IMR-90 (cell line): ENCODE data around the gene IL12RB2. TPM values are rescaled to one million over a fixed set of nuclear protein-coding genes. Genes with fewer than 3 reads are reported as not detected.

Experiments
- BHLHE40 ChIP-seq: fragments of 150-350 bp; IDR thresholded peaks from 2 replicates; pipeline ENCODE4 v1.6.1; 2016; ENCODE audit warnings: mild to moderate bottlenecking, low read depth, low read length
- CEBPB ChIP-seq: IDR thresholded peaks from 2 replicates; pipeline ENCODE4 v1.6.1; 2012; ENCODE audit warnings: low read depth, low read length, improper control_type of control experiment
- CHD1 ChIP-seq: IDR thresholded peaks from 2 replicates; pipeline ENCODE4 v1.6.1; 2012; ENCODE audit warnings: low read depth, low read length, improper control_type of control experiment
- MAFK ChIP-seq: IDR thresholded peaks from 2 replicates; pipeline ENCODE4 v1.6.1; 2012; ENCODE audit warnings: low read depth, low read length, improper control_type of control experiment
- MAZ ChIP-seq: IDR thresholded peaks from 2 replicates; pipeline ENCODE4 v1.6.1; 2012; ENCODE audit warnings: low read depth, mild to moderate bottlenecking, low read length, improper control_type of control experiment, moderate library complexity, borderline replicate concordance
- NFE2L2 ChIP-seq: fragments of 150-350 bp; IDR thresholded peaks from 2 replicates; pipeline ENCODE4 v1.6.1; 2016; ENCODE audit warnings: low read depth, mild to moderate bottlenecking, low read length
- POLR2A ChIP-seq: IDR thresholded peaks from 2 replicates; pipeline ENCODE4 v1.6.1; 2012; ENCODE audit warnings: mild to moderate bottlenecking, low read depth, low read length
- polyA plus RNA-seq, 3 experiments: library from polyadenylated mRNA; depleted of rRNA; stranded (reverse); fragments of >200 nt; gene quantifications; 2 replicates each; pipeline ENCODE4 v1.2.3, GENCODE V29; 2012; ENCODE audit warnings: low replicate concordance in 1 of 3
- total RNA-seq: library from RNA; depleted of rRNA; stranded (reverse); fragments of >200 nt; gene quantifications from 2 replicates; pipeline ENCODE4 v1.2.3, GENCODE V29; 2012

IL12RB2 gene
- total and polyA plus RNA-seq, 2 of the 4 experiments (the other 2 are of a cell fraction) = not detected

GRCh38 chr1:67431156-67431765, 123.6 kb downstream of the IL12RB2 start (continued):
- TF ChIP-seq CHD1 (no peak), MAFK (no peak), BHLHE40 (no peak), CEBPB (no peak), POLR2A (no peak), NFE2L2 (no peak), MAZ (no peak)
